Type B pancreatic cell (in vitro differentiated cells): ENCODE data around the gene KLHL36. TPM values are rescaled to one million over a fixed set of nuclear protein-coding genes. Genes with fewer than 3 reads are reported as not detected.

ENCODE experiments used
- DNase-seq: peaks from one replicate; pipeline ENCODE4 v3.0.0; 2021; ENCODE audit warnings: mixed read lengths; ENCODE audit not compliant: unreplicated experiment; ENCODE audit errors: extremely low spot score
- H3K27ac Mint-ChIP-seq: 2 replicates; pipeline ENCODE4 v1.8.0; 2021; ENCODE audit warnings: mild to moderate bottlenecking, mixed read lengths
- H3K27me3 Mint-ChIP-seq: 2 replicates; pipeline ENCODE4 v1.8.0; 2021; ENCODE audit warnings: mixed read lengths
- H3K36me3 Mint-ChIP-seq: 2 replicates; pipeline ENCODE4 v1.8.0; 2021; ENCODE audit warnings: mixed read lengths
- H3K4me1 Mint-ChIP-seq: one replicate; pipeline ENCODE4 v1.8.0; 2021; ENCODE audit warnings: mixed read lengths; ENCODE audit not compliant: unreplicated experiment
- H3K4me3 Mint-ChIP-seq: 2 replicates; pipeline ENCODE4 v1.8.0; 2021; ENCODE audit warnings: mild to moderate bottlenecking, mixed read lengths
- H3K9me3 Mint-ChIP-seq: 2 replicates; pipeline ENCODE4 v1.8.0; 2021; ENCODE audit warnings: mixed read lengths
- CTCF ChIP-seq: fragments of 200-600 bp; sonication (generic); conservative IDR thresholded peaks from 2 replicates; pipeline ENCODE4 v1.5.0; 2021; ENCODE audit warnings: antibody characterized with exemption, mild to moderate bottlenecking
- total RNA-seq: library from RNA; stranded (reverse); gene quantifications from 2 replicates; pipeline ENCODE4 v1.2.1, GENCODE V29; 2021; ENCODE audit warnings: low replicate concordance

Gene KLHL36
- total RNA-seq, 1 donor from 2014 or later: 40.3 TPM

GRCh38 chr16:84604477-84605013 is 43.8 kb upstream of the KLHL36 start:
- Mint-ChIP-seq H3K27me3 (no peaks in the 10 kb centered on the region), H3K4me3 (peak overlapping the region; percentile 60), H3K36me3 (peaks cover 16% of the 10 kb centered on the region), H3K9me3 (no peaks in the 10 kb centered on the region), H3K27ac (peak overlapping the region; percentile 67), H3K4me1 (peaks cover 49% of the 10 kb centered on the region)
- DNase-seq: no peak
- no peak for TF ChIP-seq CTCF

GRCh38 chr16:84605339-84605848 is 42.9 kb upstream of the KLHL36 start:
- H3K9me3 Mint-ChIP-seq: no peaks in the 10 kb centered on the region
- H3K36me3 Mint-ChIP-seq: peaks cover 16% of the 10 kb centered on the region
- no peak for DNase-seq
- no peak for TF ChIP-seq CTCF
- peaks cover 40% of the 10 kb centered on the region for H3K4me1 Mint-ChIP-seq
- no peak overlapping the region for H3K4me3 Mint-ChIP-seq
- H3K27me3 Mint-ChIP-seq: no peaks in the 10 kb centered on the region
- no peak overlapping the region for H3K27ac Mint-ChIP-seq

DNA sequence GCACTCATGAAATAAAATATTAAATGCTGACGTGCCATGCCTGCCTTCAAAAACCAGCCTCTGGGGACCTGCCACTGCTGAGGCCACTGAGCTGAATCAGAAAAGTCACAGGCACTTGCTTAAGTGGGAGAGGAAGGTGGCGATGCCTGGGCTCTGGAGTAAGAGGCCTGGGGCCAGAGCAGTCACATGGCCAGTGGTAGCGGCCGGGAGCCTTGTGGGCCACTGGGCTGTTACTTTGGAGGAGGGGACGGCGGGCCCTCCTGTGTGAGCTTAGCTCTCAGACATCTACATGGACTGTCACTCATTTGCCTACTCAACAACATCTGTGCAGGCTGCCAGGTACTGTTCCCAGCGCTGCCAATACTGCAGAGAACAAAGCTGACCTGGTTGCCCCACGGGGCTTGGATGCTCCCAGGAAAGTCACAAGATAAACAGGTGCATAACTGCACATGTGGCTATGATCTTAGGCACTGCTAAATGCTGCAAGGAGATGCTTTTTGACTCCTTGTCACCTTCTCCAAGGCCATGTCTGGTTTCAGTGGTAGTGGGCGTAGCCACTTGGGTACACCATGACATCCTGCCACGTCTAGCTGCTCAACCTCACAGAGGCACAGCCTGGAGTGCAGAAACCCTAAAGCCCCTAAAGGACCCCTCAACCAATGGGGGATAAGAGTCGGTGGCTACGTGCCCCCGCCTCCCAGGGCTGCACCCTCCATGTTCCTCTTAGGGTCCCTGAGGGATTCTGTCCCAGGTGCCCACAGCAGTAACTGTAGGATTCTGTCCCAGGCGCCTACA is 42.0 kb upstream of the KLHL36 start:
- H3K27me3 Mint-ChIP-seq: no peaks in the 10 kb centered on the region
- no peak for TF ChIP-seq CTCF
- H3K9me3 Mint-ChIP-seq: no peaks in the 10 kb centered on the region
- H3K27ac Mint-ChIP-seq: no peak overlapping the region
- H3K4me1 Mint-ChIP-seq: peaks cover 39% of the 10 kb centered on the region
- no peak for DNase-seq
- H3K36me3 Mint-ChIP-seq: peaks cover 21% of the 10 kb centered on the region
- no peak overlapping the region for H3K4me3 Mint-ChIP-seq

DNA sequence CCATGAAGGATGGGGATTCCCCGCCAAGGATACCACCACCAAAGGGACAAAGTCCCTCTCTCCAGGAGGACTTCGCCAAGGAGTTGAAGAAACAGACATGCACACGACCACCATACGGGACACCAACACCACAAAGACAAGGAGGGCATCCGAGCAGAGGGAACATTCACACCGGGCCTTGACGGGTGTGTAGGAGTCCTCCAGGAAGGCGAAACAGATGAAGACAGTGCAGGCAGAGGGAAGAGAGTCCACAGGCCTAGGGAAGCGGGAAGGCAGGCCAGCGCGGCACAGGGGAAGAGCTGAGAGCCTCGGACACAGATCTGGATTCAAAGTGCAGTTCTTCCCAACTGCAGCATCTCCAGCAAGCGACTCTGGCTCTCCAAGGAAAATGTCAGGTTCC is 41.2 kb upstream of the KLHL36 start:
- Mint-ChIP-seq H3K4me1 (peaks cover 40% of the 10 kb centered on the region), H3K4me3 (no peak overlapping the region), H3K27ac (no peak overlapping the region), H3K9me3 (no peaks in the 10 kb centered on the region), H3K36me3 (peaks cover 21% of the 10 kb centered on the region), H3K27me3 (no peaks in the 10 kb centered on the region)
- no peak for DNase-seq
- TF ChIP-seq CTCF: no peak

GRCh38 chr16:84607694-84608093 is 40.6 kb upstream of the KLHL36 start:
- Mint-ChIP-seq H3K4me1 (peaks cover 42% of the 10 kb centered on the region), H3K27ac (peak overlapping the region; percentile 6), H3K4me3 (no peak overlapping the region)

More at GRCh38 chr16:84607694-84608093, 40.6 kb upstream of the KLHL36 start:
- peaks cover 21% of the 10 kb centered on the region for H3K36me3 Mint-ChIP-seq
- no peak for DNase-seq
- no peaks in the 10 kb centered on the region for H3K9me3 Mint-ChIP-seq
- TF ChIP-seq CTCF: no peak
- H3K27me3 Mint-ChIP-seq: no peaks in the 10 kb centered on the region
